ENCODE data around the gene TNFAIP8L1.

Gene TNFAIP8L1

GRCh38 chr19:4682417-4683200 lies 43.3 kb downstream of the TNFAIP8L1 start:
- DNase-seq: no peak

DNA sequence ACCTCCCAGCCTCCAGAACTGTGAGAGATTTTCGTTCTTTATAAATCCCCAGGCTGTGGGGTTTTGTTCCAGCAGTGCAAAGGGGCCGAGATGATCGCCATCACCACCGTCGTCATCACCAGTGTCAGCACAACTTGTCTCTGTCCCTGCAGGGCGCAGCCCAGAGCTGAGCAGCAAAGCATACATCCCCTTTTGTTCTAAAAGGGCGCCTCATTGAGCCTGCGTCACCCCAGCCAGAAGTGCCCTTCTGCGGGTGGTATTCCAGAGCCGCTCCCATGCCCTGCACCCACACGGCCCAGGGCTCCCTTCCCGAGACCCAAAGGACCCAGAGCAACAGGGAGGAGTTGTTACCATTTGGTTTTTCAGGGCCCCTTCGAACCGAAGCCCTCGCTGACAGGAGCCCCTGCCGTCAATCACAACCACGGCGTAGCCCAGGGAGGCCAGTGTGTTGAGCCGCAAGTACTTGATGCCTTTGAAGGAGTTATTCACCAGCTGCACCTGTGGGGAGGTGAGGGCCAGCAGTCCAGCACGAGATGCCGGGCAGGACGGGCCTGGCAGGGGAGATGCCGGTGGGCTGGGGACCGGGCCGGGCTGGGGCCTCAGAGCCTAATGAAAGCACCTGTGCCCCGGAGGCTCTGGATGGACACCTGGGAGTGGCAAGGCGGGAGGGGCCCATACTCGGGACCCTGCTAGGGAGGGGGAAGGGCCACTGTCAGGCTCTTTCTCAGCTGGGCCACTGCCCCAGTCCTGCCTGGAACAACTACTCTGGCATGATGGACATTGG lies 45.2 kb downstream of the TNFAIP8L1 start:
- DNase-seq: no peak

- no peak for DNase-seq
These were observed 47.4 kb downstream of the TNFAIP8L1 start for GRCh38 chr19:4686700-4687099.

DNA sequence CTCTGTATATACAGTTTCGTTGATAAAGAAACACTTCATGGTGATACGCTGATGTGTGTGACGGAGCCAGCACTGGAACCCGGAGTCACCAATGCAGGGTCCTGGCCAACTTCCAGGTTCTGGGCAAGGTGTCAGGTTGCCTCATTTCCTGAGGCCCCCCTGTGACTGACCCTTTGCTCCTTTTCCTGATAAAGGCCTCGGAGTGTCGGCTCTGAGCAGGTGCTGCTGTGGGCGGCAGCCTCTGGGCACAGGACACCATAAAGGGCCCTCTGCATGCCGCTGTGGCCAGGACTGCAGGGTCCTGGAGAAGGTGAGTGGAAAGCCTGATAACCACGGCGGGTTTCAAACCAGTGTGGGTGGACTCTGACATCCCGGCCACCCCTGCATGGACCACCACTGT lies 48.1 kb downstream of the TNFAIP8L1 start:
- DNase-seq: no peak

- DNase-seq: no peak
These were observed 49.3 kb downstream of the TNFAIP8L1 start for GRCh38 chr19:4688587-4688986.

DNA sequence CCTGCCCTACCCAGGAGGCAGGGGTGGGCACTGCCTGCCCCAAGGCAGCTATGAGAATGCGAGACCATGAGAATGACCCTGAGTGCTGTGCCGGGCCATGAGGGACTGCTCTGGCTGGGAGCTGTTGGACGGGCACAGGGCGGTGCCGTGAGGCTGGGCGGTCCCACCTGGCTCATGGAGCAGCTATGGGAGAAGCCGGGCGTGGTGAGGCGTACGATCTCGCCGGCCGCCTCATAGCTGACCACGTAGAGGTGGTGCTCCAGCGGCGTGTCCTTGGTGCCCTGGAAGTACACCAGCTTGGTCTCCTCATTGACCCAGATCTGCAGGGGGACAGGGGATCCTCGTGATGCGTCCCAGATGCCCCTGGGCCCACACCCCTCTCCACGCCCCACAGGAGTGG lies 50.1 kb downstream of the TNFAIP8L1 start:
- no peak for DNase-seq

- DNase-seq: no peak
These were observed 51.0 kb downstream of the TNFAIP8L1 start for GRCh38 chr19:4690361-4690760.

DNA sequence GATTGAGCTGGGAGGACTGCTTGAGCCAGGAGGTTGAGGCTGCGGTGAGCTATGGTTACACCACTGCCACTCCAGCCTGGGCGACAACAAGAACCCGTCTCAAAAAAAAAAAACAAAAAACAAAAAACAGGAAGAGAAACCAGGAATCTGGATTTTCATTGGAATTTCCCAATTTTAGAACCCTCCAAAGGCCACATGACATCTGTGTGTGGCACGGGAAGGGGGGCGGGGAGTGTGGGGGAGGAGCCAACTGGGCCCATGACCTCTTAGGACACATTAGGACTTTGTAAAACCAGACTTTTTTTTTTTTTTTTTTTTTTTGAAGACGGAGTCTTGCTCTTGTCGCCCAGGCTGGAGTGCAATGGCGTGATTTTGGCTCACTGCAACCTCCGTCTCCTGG lies 52.1 kb downstream of the TNFAIP8L1 start:
- no peak for DNase-seq

DNA sequence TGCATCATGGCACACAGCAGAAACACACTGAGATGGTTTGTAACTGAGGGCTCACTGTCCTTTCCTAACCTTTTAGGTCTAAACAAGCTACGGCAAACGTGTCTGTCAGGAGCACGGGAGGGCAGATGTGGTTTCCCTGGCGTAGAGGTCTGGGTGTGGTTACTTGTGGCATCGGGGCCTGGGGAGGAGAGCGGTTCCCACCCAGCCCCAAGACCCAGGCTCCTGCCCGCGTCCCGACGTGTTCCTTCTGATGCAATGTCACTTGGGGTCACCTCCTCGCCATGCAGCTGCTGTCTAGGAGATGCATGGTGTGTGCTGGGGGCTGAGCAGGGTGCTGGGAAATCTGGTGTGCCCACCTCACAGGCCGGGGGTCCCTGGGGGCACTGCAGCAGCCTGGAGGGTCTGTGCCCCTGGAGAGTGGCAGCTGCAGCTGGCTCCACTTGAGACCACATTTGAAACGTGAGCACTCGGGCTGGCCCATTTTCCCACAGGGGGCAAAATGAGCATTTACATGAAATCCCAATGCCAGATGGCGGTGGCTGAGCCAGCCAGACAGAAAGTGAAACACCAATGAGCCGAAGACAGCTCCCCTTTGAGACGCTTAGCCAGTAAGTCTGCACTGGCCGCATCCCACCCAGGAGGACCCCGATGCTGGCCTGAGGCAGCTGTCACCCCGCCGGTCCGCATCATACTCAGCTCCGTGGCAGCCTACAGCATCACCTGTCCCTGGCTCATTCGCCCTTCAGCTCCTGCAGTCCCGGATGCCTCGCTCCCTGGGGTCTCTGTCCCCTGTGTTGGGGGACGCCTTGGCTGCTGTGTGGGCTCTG lies 53.1 kb downstream of the TNFAIP8L1 start:
- DNase-seq: no peak

GRCh38 chr19:4693078-4693350 lies 53.7 kb downstream of the TNFAIP8L1 start:
- no peak for DNase-seq

DNA sequence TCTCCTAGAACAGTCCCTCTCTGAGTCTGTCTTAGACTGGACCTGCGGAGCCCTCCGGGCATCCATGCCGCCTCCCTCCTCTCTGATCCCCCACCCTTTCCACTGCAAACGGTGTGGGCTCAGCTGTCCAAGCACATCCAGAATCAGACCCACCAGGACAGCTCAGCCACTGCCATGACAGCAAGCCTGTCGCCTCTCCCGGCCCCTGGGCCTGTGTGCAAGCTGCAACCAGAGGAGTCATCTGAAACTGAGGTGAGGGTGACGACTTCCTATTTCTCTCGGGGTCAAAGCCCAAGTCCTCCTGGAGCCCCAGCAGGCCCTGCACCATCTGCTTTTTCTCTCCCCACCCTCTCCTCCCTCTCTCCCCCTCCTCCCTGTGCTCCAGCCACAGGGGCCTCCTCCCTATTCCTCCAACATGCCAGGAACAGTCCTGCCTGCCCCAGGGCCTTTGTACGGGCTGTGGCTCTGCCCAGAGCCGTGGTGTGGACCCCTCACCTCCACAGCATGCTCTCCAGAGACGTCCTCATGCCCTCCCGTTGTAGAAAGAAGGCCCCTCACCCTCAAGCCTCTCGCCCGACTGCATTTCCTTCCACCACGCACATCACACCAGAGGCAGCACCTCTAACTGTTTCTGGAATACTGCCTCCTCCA lies 54.3 kb downstream of the TNFAIP8L1 start:
- no peak for DNase-seq

DNA sequence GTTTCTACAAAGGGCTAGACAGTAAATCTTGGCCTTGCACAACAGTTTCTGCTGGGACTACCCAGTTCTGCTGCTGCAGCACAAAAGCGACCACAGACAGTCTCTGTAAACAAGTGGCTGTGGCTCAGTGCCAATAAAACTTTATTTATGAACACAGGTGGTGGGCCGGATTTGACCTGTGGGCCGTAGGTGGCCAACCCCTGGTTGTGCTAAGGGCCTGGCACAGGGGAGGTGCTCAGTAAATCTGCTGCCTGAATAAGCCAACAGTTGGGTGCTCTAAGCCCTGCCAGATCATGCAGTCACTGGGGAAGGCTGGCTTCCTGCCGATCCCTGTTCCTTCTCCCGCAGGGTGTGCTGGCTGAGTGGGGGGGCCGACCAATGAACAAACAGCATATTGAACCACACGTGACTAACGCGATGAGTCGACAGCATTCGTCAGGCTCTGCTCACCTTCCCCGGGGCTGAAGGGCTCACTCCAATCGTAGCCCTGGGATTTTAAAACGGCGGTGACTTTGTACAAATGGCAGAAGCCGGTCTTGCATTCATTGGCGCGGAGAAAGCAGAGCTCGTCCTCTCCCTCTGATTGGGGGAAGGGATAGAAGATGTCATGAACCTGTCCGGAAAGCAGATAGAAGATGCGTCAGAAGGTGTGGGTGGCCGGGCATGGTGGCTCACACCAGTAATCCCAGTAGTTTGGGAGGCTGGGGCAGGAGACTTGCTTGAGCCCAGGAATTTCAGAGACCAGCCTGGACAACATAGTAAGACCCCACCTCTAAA lies 55.1 kb downstream of the TNFAIP8L1 start:
- DNase-seq: no peak

GRCh38 chr19:4695224-4695731 lies 56.0 kb downstream of the TNFAIP8L1 start:
- no peak for DNase-seq

GRCh38 chr19:4697304-4697703 lies 58.0 kb downstream of the TNFAIP8L1 start:
- DNase-seq: no peak

DNA sequence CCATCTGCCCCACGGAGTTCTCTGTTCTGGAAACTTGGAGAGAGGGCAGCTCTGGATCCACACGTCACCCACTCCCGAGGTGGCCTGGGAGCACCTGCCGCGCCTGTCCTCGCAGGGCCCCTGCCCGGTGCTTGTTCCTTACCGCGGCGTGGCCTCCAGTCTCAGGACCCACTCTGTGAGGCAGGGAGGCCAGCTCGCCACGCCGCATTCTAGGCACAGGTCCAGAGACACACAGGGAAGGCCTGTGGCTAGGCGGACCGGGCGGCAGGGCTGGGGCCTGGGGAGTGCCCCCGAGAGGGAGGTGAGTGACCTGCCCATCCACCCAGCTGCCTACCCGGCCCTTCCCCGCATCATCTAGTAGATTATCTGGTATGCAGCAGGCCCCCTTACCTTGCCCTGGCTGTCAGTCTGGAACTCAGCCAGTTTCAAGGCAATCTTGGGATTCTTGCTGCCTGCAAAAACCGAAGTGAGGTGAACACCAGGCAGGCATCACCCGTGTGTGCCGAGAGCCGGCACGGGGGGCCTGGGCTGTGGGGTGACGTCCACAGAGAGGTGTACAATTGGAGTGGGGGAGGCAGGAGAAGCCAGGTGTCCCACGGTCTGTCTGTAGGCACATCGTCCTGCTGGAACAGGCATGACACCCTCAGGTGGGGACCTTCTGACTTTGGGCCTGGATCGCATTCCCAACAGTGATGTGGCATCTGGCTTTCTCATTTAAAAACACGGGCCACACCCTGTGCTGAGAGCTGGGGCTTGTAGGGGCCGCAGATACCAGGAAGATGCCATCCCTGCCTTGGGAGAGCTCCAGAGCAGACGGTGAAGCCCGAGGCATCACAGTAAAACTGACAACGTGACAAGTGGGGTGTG lies 60.7 kb downstream of the TNFAIP8L1 start:
- DNase-seq: no peak

DNA sequence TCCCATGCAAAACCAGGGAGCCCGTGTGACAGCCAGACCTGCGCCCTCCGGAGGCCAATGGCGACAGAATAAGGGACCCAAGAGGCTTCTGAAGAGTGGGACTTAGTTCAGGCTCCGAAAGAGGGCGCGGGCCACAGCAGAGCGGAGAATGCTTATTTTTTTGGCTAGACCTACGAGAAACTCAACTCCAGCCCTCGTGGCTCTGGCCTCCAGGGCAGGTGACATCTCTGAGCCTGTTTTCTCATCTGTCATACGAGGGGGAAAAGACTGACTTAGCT lies 61.3 kb downstream of the TNFAIP8L1 start:
- no peak for DNase-seq

- DNase-seq: no peak
These were observed 62.2 kb downstream of the TNFAIP8L1 start for GRCh38 chr19:4701557-4701956.

DNA sequence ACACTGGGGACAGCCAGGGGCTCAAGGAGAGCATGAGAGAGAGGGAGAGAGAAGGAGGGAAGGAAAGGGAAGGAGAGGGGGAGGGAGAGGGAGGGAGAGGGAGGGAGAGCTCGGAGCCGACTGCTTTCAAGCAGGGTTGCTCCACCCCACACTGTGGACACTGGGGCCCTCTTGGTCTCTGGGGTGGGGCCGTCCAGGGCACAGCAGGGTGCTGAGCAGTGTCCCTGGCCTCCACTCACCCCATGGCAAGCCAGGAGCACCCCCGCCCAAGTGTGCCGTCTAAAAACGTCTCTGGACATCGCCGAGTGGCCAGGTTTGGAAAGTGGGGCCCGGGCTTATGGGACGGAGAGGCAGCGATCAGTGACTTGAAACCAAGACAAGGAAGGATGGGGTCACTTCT lies 63.4 kb downstream of the TNFAIP8L1 start:
- no peak for DNase-seq

GRCh38 chr19:4703671-4704316 lies 64.5 kb downstream of the TNFAIP8L1 start:
- no peak for DNase-seq

- DNase-seq: no peak
These were observed 65.0 kb downstream of the TNFAIP8L1 start for GRCh38 chr19:4704317-4704673.

Data from NCI-H1417 (cell line).